ENCODE data around the gene SMAD4.

DNA sequence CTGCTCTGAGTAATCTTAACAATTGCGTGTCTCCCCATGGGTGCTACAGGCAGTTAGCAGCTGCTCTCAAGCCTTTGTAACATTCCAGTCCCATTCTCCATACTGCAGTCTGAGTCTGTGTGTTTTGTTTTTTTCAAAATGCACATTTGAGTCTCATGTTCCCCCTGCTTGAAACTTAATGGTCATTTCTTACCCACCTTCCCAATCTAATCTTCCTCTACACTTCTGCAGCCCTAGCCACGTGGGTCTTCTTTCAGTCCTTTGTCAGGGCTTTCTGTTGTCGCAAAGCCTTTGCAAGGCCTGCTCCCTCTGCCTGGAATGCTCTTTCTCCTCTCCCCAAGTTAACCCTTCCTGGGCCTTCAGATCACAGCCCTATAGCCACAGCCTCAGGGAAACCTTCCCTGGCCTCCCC is 37.7 kb upstream of the SMAD4 start:
- TF ChIP-seq, protein P1, sequence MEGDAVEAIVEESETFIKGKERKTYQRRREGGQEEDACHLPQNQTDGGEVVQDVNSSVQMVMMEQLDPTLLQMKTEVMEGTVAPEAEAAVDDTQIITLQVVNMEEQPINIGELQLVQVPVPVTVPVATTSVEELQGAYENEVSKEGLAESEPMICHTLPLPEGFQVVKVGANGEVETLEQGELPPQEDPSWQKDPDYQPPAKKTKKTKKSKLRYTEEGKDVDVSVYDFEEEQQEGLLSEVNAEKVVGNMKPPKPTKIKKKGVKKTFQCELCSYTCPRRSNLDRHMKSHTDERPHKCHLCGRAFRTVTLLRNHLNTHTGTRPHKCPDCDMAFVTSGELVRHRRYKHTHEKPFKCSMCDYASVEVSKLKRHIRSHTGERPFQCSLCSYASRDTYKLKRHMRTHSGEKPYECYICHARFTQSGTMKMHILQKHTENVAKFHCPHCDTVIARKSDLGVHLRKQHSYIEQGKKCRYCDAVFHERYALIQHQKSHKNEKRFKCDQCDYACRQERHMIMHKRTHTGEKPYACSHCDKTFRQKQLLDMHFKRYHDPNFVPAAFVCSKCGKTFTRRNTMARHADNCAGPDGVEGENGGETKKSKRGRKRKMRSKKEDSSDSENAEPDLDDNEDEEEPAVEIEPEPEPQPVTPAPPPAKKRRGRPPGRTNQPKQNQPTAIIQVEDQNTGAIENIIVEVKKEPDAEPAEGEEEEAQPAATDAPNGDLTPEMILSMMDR (IDR thresholded peaks at IDR 0.05; ENCODE audit: extremely low read depth in 1 of 2, insufficient read depth in 1 of 2, low read depth in 1 of 2, low read length in 2 of 2): no peak
- no peak for TF ChIP-seq POLR2A (IDR thresholded peaks at IDR 0.05; ENCODE audit: low read depth, low read length)
- TF ChIP-seq MYC (IDR thresholded peaks at IDR 0.05; ENCODE audit: low read depth, low read length): no peak
- no peak for TF ChIP-seq EZH2 (IDR thresholded peaks at IDR 0.05; ENCODE audit: borderline replicate concordance, low read depth, low read length, severe bottlenecking)
- TF ChIP-seq JUN (IDR thresholded peaks at IDR 0.05; ENCODE audit: borderline replicate concordance, insufficient read depth, insufficient read length, low read depth): no peak
- no peak for TF ChIP-seq POLR2AphosphoS5 (IDR thresholded peaks at IDR 0.05; ENCODE audit: insufficient read depth, low read depth, low read length)
- TF ChIP-seq, protein P2, sequence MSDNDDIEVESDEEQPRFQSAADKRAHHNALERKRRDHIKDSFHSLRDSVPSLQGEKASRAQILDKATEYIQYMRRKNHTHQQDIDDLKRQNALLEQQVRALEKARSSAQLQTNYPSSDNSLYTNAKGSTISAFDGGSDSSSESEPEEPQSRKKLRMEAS (IDR thresholded peaks at IDR 0.05; ENCODE audit: insufficient read depth, insufficient read length): no peak
- TF ChIP-seq FOS (IDR thresholded peaks at IDR 0.05; ENCODE audit: borderline replicate concordance, insufficient read depth, low read length): no peak
